Colonic mucosa (tissue), 4 donors: ENCODE measurements around the gene CES3. TPM values are rescaled to one million over a fixed set of nuclear protein-coding genes. Genes with fewer than 3 reads are reported as not detected.
A peak's percentile ranks its signal among the peaks of the same experiment; 100 is the strongest.

ENCODE experiments used
- DNase-seq: peaks from one replicate; pipeline ENCODE4 v3.0.0-alpha.2; 2020
- H3K27ac ChIP-seq: fragments of 200-600 bp; one replicate; pipeline ENCODE4 v1.8.0; 2021
- H3K27me3 ChIP-seq: fragments of 200-600 bp; one replicate; pipeline ENCODE4 v1.8.0; 2021
- H3K36me3 ChIP-seq: fragments of 200-600 bp; one replicate; pipeline ENCODE4 v1.8.0; 2021
- H3K4me1 ChIP-seq: fragments of 200-600 bp; one replicate; pipeline ENCODE4 v1.8.0; 2021; ENCODE audit warnings: mild to moderate bottlenecking
- H3K4me3 ChIP-seq: fragments of 200-600 bp; one replicate; pipeline ENCODE4 v1.8.0; 2021
- H3K9ac ChIP-seq, 2 donors: one replicate each; pipeline ENCODE4 v1.7.0; 2013; ENCODE audit warnings: control low read depth in 2 of 2, low read depth in 2 of 2, low read length in 2 of 2
- H3K9me3 ChIP-seq: fragments of 200-600 bp; one replicate; pipeline ENCODE4 v1.8.0; 2021
- CTCF ChIP-seq: fragments of 200-600 bp; IDR thresholded peaks from one replicate; pipeline ENCODE4 v1.8.0; 2022; ENCODE audit warnings: antibody characterized with exemption, mild to moderate bottlenecking
- intact Hi-C: fragments of 100-400 bp; cut with DNase I; formaldehyde crosslinking; loops from one replicate; pipeline ENCODE4 v1.14.1; 2022
- total RNA-seq, 2 donors: library from RNA; stranded (reverse); fragmentation: NEBNext Ultra II Directional in 1 of 2; extraction: Animal tissue kit (Norgen Biotek cat#: 25700) in 1 of 2; gene quantifications; one replicate each; pipeline ENCODE4 v1.2.1, GENCODE V29; 2021
- donor health status: healthy.
- donor health status: DM: no; HTN: no; CAD: no.
- donor health status: DM: no; HTN: no; CAD: no.

CES3 gene
- total RNA-seq, 2 donors from 2014 or later: 136 to 169 TPM

- no peak for DNase-seq
Measured at GRCh38 chr16:67016143-67016542, 55.1 kb downstream of the CES3 start.

GRCh38 chr16:67016681-67017420 lies 55.8 kb downstream of the CES3 start:
- Histone ChIP-seq H3K27me3 (peaks cover 11% of the 10 kb centered on the region), H3K9ac (no peak overlapping the region), H3K4me3 (no peak overlapping the region), H3K4me1 (peaks cover 4% of the 10 kb centered on the region), H3K27ac (no peak overlapping the region), H3K36me3 (no peaks in the 10 kb centered on the region), H3K9me3 (no peaks in the 10 kb centered on the region)
- no peak for DNase-seq
- TF ChIP-seq CTCF: no peak
- intact Hi-C loops: loop anchor here (5.0 kb wide), 1 partner anchor 140 kb away; the partner anchor contains the start of genes FBXL8 and TRADD

More at GRCh38 chr16:67016143-67016542, 55.1 kb downstream of the CES3 start:
- Histone ChIP-seq H3K36me3 (no peaks in the 10 kb centered on the region), H3K9me3 (no peaks in the 10 kb centered on the region), H3K27ac (no peak overlapping the region), H3K9ac (no peak overlapping the region), H3K27me3 (peaks cover 11% of the 10 kb centered on the region), H3K4me1 (peaks cover 4% of the 10 kb centered on the region), H3K4me3 (no peak overlapping the region)
- intact Hi-C loops: loop anchor here (5.0 kb wide), 1 partner anchor 141 kb away; the partner anchor contains the start of genes FBXL8 and TRADD
- TF ChIP-seq CTCF: no peak

- no peak for DNase-seq
- intact Hi-C loops: loop anchor here (5.0 kb wide), 1 partner anchor 140 kb away; the partner anchor contains the start of genes FBXL8 and TRADD
Measured at GRCh38 chr16:67017421-67017750, 56.3 kb downstream of the CES3 start.

GRCh38 chr16:67017810-67018488 lies 56.9 kb downstream of the CES3 start:
- intact Hi-C loops: loop anchor here (5.0 kb wide), 1 partner anchor 139 kb away; the partner anchor contains the start of genes FBXL8 and TRADD
- Histone ChIP-seq H3K4me1 (peaks cover 4% of the 10 kb centered on the region), H3K27ac (no peak overlapping the region), H3K9ac (no peak overlapping the region), H3K36me3 (no peaks in the 10 kb centered on the region), H3K27me3 (peaks cover 11% of the 10 kb centered on the region), H3K4me3 (no peak overlapping the region), H3K9me3 (no peaks in the 10 kb centered on the region)
- peak; percentile 91 for DNase-seq
- peak; percentile 76 for TF ChIP-seq CTCF

More at GRCh38 chr16:67017421-67017750, 56.3 kb downstream of the CES3 start:
- Histone ChIP-seq H3K4me1 (peaks cover 4% of the 10 kb centered on the region), H3K27me3 (peaks cover 11% of the 10 kb centered on the region), H3K4me3 (no peak overlapping the region), H3K9ac (no peak overlapping the region), H3K36me3 (no peaks in the 10 kb centered on the region), H3K9me3 (no peaks in the 10 kb centered on the region), H3K27ac (no peak overlapping the region)
- no peak for TF ChIP-seq CTCF

- intact Hi-C loops: loop anchor here (5.0 kb wide), 1 partner anchor 138 kb away; the partner anchor contains the start of genes FBXL8 and TRADD
- no peak overlapping the region for H3K9ac ChIP-seq
- no peak overlapping the region for H3K4me3 ChIP-seq
- peaks cover 5% of the 10 kb centered on the region for H3K27me3 ChIP-seq
- no peak overlapping the region for H3K27ac ChIP-seq
- no peaks in the 10 kb centered on the region for H3K36me3 ChIP-seq
- no peaks in the 10 kb centered on the region for H3K4me1 ChIP-seq
- no peaks in the 10 kb centered on the region for H3K9me3 ChIP-seq
- no peak for TF ChIP-seq CTCF
- peak; percentile 9 for DNase-seq
Measured at GRCh38 chr16:67019171-67019570, 58.1 kb downstream of the CES3 start.
